Measurements from ENCODE around the gene ZC3H14. TPM values are rescaled to one million over a fixed set of nuclear protein-coding genes. Genes with fewer than 3 reads are reported as not detected.

ZC3H14 gene
- polyA plus RNA-seq, 1 experiment = 81.8 TPM

GRCh38 chr14:88552876-88553275 is 10.0 kb upstream of the ZC3H14 start:
- ChIA-PET CTCF (interaction anchor here (2.0 kb wide), 1 partner anchor 9 kb away, joined by 6 read pairs; no protein-coding TSS in a partner anchor), POLR2A (no interaction called here)
- H3K4me3 ChIP-seq (ENCODE audit: low read depth, low read length) = no peak overlapping the region

GRCh38 chr14:88553886-88554456 is 8.9 kb upstream of the ZC3H14 start:
- ChIA-PET CTCF (interaction anchor here (2.0 kb wide), 1 partner anchor 7 kb away, joined by 6 read pairs; no protein-coding TSS in a partner anchor), POLR2A (no interaction called here)
- Histone ChIP-seq H3K36me3 (ENCODE audit: control insufficient read depth, insufficient read depth, low read length) (no peaks in the 10 kb centered on the region), H3K27me3 (ENCODE audit: control insufficient read depth, insufficient read depth, low read length) (no peaks in the 10 kb centered on the region), H3K4me3 (ENCODE audit: low read depth, low read length) (peak overlapping the region; percentile 75)
- no peak for DNase-seq (ENCODE audit: low read depth)
- TF ChIP-seq CTCF (IDR thresholded peaks at IDR 0.05; ENCODE audit: insufficient read depth, low read depth, low read length) = no peak

More at GRCh38 chr14:88552876-88553275, 10.0 kb upstream of the ZC3H14 start:
- DNase-seq (ENCODE audit: low read depth) = no peak
- Histone ChIP-seq H3K27me3 (ENCODE audit: control insufficient read depth, insufficient read depth, low read length) (no peaks in the 10 kb centered on the region), H3K36me3 (ENCODE audit: control insufficient read depth, insufficient read depth, low read length) (peaks cover 3% of the 10 kb centered on the region; the same call in 1 of the 2 replicates)
- no peak for TF ChIP-seq CTCF (IDR thresholded peaks at IDR 0.05; ENCODE audit: insufficient read depth, low read depth, low read length)

GRCh38 chr14:88554457-88555286 is 8.2 kb upstream of the ZC3H14 start, which contains the start of gene PTPN21:
Gene PTPN21, minus strand, starts transcription at chr14:88555007. Its CDS starts 4,590 bp downstream, at chr14:88550417.
- no peaks in the 10 kb centered on the region for H3K27me3 ChIP-seq (ENCODE audit: control insufficient read depth, insufficient read depth, low read length)
- no peak for TF ChIP-seq CTCF (IDR thresholded peaks at IDR 0.05; ENCODE audit: insufficient read depth, low read depth, low read length)
- CTCF ChIA-PET = interaction anchor here (1.3 kb wide), 2 partner anchors 61 to 472 kb away, joined by 3 read pairs; no protein-coding TSS in a partner anchor
- no peak for DNase-seq (ENCODE audit: low read depth)
- H3K4me3 ChIP-seq (ENCODE audit: low read depth, low read length) = peak within 1 kb of the TSS; percentile 75
- POLR2A ChIA-PET = no interaction called here
- no peaks in the 10 kb centered on the region for H3K36me3 ChIP-seq (ENCODE audit: control insufficient read depth, insufficient read depth, low read length)

GRCh38 chr14:88556581-88556980 is 6.3 kb upstream of the ZC3H14 start:
- H3K36me3 ChIP-seq (ENCODE audit: control insufficient read depth, insufficient read depth, low read length) = no peaks in the 10 kb centered on the region
- DNase-seq (ENCODE audit: low read depth) = no peak
- POLR2A ChIA-PET = no interaction called here
- CTCF ChIA-PET = interaction anchor here (0.6 to 1.0 kb wide), 3 partner anchors 61 to 1765 kb away, joined by 3 to 4 read pairs (median 3); no protein-coding TSS in a partner anchor
- TF ChIP-seq CTCF (IDR thresholded peaks at IDR 0.05; ENCODE audit: insufficient read depth, low read depth, low read length) = no peak
- no peaks in the 10 kb centered on the region for H3K27me3 ChIP-seq (ENCODE audit: control insufficient read depth, insufficient read depth, low read length)
- H3K4me3 ChIP-seq (ENCODE audit: low read depth, low read length) = no peak overlapping the region

- no peak overlapping the region for H3K4me3 ChIP-seq (ENCODE audit: low read depth, low read length)
- no peaks in the 10 kb centered on the region for H3K36me3 ChIP-seq (ENCODE audit: control insufficient read depth, insufficient read depth, low read length)
- no peak for DNase-seq (ENCODE audit: low read depth)
- TF ChIP-seq CTCF (IDR thresholded peaks at IDR 0.05; ENCODE audit: insufficient read depth, low read depth, low read length) = peak; percentile 71
- ChIA-PET CTCF (interaction anchor here (0.6 to 4.2 kb wide), 14 partner anchors 21 to 370 kb away, joined by 3 to 29 read pairs (median 4); no protein-coding TSS in a partner anchor), POLR2A (no interaction called here)
- no peaks in the 10 kb centered on the region for H3K27me3 ChIP-seq (ENCODE audit: control insufficient read depth, insufficient read depth, low read length)
Measured at GRCh38 chr14:88559852-88560251, 3.0 kb upstream of the ZC3H14 start.
